Thoracic aorta (tissue), 2 donors: ENCODE data around the gene SUCLA2. TPM values are rescaled to one million over a fixed set of nuclear protein-coding genes. Genes with fewer than 3 reads are reported as not detected.

Source experiments
- ATAC-seq: fragments of 150-250 bp; one replicate; pipeline ENCODE4 v1.8.0; 2017; ENCODE audit warnings: low read depth; ENCODE audit not compliant: insufficient number of reproducible peaks, low FRiP score
- DNase-seq: peaks from one replicate; pipeline ENCODE4 v3.0.0-alpha.2; 2020; ENCODE audit warnings: low spot score
- H3K27ac ChIP-seq, 2 donors: fragments of 200-600 bp; sonication (generic); 1 replicate in 1 of 2; 2 replicates in 1 of 2; pipeline ENCODE4 v1.5.1; 2016; ENCODE audit warnings: mild to moderate bottlenecking in 2 of 2, moderate library complexity in 2 of 2
- H3K27me3 ChIP-seq: fragments of 200-600 bp; sonication (generic); replicated peaks from 2 replicates; pipeline ENCODE4 v1.6.0; 2016; ENCODE audit warnings: mild to moderate bottlenecking; ENCODE audit not compliant: insufficient read depth
- H3K36me3 ChIP-seq: fragments of 200-600 bp; sonication (generic); one replicate; pipeline ENCODE4 v1.5.1; 2016
- H3K4me1 ChIP-seq, 2 donors: fragments of 200-600 bp; sonication (generic); 1 replicate in 1 of 2; 2 replicates in 1 of 2; pipeline versions ENCODE4 v1.5.1 to v1.6.0; 2016; ENCODE audit warnings: low read depth in 2 of 2, mild to moderate bottlenecking in 1 of 2; ENCODE audit not compliant: control insufficient read depth in 1 of 2
- H3K4me3 ChIP-seq: fragments of 200-600 bp; sonication (generic); 2 replicates; pipeline ENCODE4 v1.5.1; 2016; ENCODE audit warnings: mild to moderate bottlenecking
- H3K9me3 ChIP-seq: fragments of 200-600 bp; sonication (generic); 2 replicates; pipeline ENCODE4 v1.5.1; 2016
- total RNA-seq, 2 donors: library from RNA; depleted of rRNA; stranded (reverse); fragments of >200 nt; gene quantifications; one replicate each; pipeline versions ENCODE4 v1.1.0 to v1.2.3, GENCODE V29; 2016
- TF ChIP-seq, protein P1 (sequence below): fragments of 200-600 bp; sonication (generic); IDR thresholded peaks from one replicate; pipeline ENCODE4 v1.5.1; 2019; ENCODE audit warnings: antibody characterized with exemption

The SUCLA2 gene
- total RNA-seq, 2 donors from 2014 or later = 34.8 to 87.1 TPM

DNA sequence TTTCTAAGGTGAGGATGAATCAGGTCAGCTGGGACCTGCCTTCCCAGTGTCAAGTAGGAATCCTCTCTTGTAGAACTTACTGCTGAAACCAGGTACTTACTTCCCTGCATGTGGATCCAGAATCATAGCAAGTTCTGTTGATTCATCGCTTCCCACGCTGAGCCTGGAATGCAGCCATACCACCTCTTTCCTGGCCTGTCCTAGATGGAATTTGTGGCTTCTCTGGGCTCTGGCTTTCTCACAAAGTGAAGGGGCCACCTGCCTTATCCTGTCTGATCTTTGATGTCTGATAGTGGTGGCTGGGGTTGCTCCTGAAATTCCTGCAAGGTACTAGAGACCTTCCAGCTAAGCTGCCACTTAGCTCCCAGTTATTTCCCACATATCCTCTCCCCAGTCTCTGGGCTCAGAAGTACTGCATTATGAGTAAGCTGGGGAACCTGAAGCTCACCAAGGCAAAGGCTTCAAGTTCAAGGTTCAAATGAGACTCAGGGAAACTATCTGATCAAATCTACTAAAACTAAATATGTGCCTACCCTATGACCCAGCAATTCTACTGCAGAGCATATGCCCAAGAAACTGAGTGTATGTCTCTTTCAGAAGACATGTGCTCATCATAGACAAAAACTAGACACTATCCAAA lies 103.5 kb downstream of the SUCLA2 start:
- ATAC-seq (no peak), DNase-seq (no peak)
- TF ChIP-seq, protein P1, sequence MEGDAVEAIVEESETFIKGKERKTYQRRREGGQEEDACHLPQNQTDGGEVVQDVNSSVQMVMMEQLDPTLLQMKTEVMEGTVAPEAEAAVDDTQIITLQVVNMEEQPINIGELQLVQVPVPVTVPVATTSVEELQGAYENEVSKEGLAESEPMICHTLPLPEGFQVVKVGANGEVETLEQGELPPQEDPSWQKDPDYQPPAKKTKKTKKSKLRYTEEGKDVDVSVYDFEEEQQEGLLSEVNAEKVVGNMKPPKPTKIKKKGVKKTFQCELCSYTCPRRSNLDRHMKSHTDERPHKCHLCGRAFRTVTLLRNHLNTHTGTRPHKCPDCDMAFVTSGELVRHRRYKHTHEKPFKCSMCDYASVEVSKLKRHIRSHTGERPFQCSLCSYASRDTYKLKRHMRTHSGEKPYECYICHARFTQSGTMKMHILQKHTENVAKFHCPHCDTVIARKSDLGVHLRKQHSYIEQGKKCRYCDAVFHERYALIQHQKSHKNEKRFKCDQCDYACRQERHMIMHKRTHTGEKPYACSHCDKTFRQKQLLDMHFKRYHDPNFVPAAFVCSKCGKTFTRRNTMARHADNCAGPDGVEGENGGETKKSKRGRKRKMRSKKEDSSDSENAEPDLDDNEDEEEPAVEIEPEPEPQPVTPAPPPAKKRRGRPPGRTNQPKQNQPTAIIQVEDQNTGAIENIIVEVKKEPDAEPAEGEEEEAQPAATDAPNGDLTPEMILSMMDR = no peak
- H3K4me3 ChIP-seq = no peak overlapping the region
- H3K4me1 ChIP-seq = no peaks in the 10 kb centered on the region
- H3K36me3 ChIP-seq = no peaks in the 10 kb centered on the region
- no peaks in the 10 kb centered on the region for H3K27me3 ChIP-seq
- H3K9me3 ChIP-seq = no peaks in the 10 kb centered on the region
- H3K27ac ChIP-seq = no peak overlapping the region

DNA sequence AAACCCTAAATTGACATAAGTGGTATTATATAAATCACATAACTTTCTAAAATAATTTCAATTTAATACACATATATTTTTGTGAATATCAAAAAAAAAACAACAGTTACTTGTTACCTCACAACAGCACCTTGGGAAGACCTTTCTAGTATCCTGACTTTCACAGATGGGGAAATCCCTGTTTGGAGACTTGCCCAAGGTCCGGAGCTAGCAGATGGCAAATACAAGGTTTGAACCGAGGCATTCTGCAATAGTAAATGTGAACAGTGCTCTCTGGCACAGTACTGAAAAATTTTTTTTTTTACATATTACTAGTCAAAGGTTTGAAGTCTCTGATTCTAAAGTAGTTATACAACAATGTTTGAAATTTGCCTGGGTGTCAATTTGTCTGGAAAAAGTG lies 104.5 kb downstream of the SUCLA2 start:
- DNase-seq (no peak), ATAC-seq (no peak)
- no peaks in the 10 kb centered on the region for H3K36me3 ChIP-seq
- TF ChIP-seq, protein P1 = no peak
- H3K4me3 ChIP-seq = no peak overlapping the region
- no peaks in the 10 kb centered on the region for H3K9me3 ChIP-seq
- no peak overlapping the region for H3K27ac ChIP-seq
- no peaks in the 10 kb centered on the region for H3K4me1 ChIP-seq
- no peaks in the 10 kb centered on the region for H3K27me3 ChIP-seq

DNA sequence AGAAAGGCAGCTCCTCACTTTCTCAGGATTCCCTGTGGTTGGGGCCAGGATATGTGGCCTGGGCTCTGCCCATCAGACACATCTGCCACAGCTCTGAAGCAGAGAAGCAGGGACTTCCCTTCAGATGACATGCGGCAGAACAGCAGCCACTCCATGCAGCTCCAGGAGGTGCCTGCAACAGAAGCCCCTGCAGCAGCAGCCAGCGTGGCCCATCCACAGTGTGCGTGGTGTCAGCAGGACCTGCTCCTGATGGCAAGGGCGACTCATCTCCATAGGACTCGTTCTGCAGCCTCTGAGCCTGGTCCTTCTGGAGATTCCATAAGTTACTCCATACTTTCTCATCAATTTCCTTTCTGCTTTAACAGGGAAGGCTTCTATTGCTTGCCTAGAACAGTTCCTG lies 105.0 kb downstream of the SUCLA2 start:
- ATAC-seq (no peak), DNase-seq (no peak)
- Histone ChIP-seq H3K27ac (no peak overlapping the region), H3K4me3 (no peak overlapping the region), H3K36me3 (no peaks in the 10 kb centered on the region), H3K9me3 (no peaks in the 10 kb centered on the region), H3K27me3 (no peaks in the 10 kb centered on the region), H3K4me1 (no peaks in the 10 kb centered on the region)
- TF ChIP-seq, protein P1 = no peak

DNA sequence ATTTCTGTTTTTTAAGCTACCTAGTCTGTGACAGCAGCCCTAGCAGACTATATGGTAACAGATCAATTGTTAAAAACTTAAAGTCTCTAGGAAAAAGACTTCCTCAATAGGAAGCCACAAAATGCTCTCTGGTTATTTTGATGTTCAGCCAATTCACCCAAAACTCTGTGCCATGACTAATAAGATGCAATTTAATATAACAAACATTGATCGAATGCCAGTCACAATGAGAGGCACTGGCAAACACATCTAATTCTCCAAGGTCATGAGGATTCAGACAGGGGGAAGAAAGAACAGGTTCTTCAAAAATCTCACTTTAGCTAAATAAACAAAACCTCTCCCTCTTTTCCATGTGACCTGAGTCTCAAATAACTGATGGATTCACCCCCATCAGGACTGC lies 107.5 kb downstream of the SUCLA2 start:
- no peaks in the 10 kb centered on the region for H3K4me1 ChIP-seq

More for the DNA sequence above, 107.5 kb downstream of the SUCLA2 start:
- no peaks in the 10 kb centered on the region for H3K27me3 ChIP-seq
- H3K27ac ChIP-seq = no peak overlapping the region
- DNase-seq (no peak), ATAC-seq (no peak)
- TF ChIP-seq, protein P1 = no peak
- H3K9me3 ChIP-seq = no peaks in the 10 kb centered on the region
- no peaks in the 10 kb centered on the region for H3K36me3 ChIP-seq
- H3K4me3 ChIP-seq = no peak overlapping the region

Other genes with a start within 250 kb of the SUCLA2 start
- 1 to 10 TPM; 8.8 to 9.7 TPM for gene NUDT15, start 36.5 kb upstream of the SUCLA2 start, total RNA-seq
- gene MED4, start 93.8 kb upstream of the SUCLA2 start, total RNA-seq = 10 to 100 TPM; 13.3 to 35.0 TPM
- gene ITM2B, start 231.9 kb upstream of the SUCLA2 start, total RNA-seq = 100 to 1,000 TPM; 436 to 638 TPM